GOT3 (cell line): ENCODE results near the gene CABCOCO1.
"Not testable (repeated sequence)": the region's sequence is repeated elsewhere in the genome, so short reads cannot be mapped to it uniquely, and the experiment has no call there.

Experiments used
- DNase-seq: peaks from one replicate; lab custom pipeline; 2025; ENCODE audit warnings: mixed read lengths; lab: John Stamatoyannopoulos, UW

CABCOCO1 gene

DNA sequence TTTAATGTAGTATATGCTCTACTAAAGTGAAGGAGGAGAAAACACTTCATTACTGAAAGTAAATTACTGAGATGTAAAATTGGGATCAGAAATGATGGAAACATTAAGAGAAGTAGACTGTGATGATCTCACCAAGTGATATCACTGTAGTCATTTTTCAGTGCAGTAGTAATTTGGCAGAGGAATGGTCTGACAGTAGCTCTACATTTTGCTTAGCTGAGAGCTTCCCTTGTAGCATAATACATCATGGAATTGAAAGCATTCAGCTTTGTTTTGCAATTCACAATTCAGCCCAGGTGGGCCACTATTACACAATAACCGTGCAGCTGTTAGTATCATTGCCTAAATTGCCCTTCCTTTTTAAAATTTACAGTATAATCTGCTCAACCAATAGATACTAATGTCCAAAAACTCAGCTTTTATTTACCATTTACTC, 19.4 kb upstream of the CABCOCO1 start:
- DNase-seq: no peak

DNA sequence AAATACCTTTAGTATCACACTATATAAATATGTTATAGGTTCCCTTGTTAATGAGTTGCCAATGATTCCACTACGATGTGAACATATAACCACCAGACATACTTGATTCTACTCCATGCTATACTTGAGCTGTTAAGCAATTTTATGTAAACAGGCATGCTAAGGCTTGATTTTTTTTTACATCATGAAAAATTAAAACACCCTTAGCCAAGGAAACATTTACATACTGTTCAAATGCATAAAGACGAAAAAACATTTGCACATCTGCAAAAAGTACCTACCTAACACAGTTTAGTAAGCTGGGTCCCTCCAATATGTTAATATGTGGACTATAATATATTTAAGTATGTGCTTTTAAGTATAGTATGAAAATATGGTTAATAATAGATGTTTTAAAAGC, 9.0 kb upstream of the CABCOCO1 start:
- no peak for DNase-seq

DNA sequence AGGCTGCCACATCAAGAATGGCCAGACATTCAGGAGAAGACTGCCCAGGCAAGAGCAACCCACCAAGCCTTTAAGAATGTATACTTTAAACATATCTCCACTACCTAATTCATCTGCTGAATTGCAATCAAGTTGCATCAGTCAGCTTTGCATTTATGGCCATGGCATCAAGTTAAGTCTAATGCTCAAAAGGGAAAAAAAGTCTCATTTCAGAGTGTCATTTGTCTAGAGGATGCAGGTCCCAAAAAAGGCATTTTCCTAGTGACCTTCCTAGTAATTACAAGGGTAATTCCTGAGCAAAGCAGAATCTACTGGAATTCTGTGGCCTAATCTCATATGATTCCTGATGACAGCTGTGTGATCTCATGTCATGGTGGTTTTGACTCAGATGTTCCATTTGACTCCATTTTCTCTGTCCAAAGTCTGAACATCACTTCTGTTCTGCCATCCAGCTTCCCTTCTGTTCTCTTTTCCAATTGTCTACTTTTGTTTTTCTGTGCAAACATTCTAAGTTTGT, 7.3 kb upstream of the CABCOCO1 start:
- no peak for DNase-seq

DNA sequence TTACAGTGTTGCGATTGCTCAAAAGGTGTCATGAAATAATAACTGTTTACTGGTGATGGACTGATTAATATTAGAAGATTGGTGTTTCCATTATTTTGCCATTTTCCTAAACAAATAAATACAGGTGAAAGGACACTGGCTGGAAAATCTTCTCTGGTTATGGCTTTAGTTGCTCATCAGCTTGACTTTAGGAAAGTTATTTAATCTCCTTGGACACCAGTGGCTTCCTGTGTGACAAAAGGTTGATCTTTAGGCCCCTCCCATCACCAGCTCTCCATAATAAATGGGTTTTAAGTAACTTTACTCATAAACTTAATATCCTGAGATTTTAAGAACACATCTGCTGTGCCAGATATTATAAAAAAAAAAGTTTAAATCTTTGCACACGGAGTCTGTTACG, 737 bp downstream of the CABCOCO1 start:
- no peak for DNase-seq

DNA sequence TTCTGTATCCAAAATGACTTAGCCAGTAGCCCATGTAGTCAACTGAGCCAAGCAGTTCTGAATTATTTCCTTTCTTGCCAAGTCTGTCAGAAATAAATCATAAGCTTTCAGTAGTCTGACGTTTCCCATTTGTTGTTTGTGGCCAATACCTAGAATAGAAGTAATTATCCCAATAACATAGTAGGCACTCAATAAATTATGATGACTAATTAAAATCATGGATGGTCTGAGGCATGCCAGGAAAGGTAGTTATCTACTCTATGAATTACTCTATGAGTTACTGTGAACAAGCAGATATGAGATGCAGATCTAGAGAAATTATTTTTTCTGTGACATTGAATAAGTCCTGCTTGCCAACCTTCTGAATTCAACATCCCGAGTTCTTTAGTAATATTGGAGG, 2.3 kb downstream of the CABCOCO1 start:
- no peak for DNase-seq

DNA sequence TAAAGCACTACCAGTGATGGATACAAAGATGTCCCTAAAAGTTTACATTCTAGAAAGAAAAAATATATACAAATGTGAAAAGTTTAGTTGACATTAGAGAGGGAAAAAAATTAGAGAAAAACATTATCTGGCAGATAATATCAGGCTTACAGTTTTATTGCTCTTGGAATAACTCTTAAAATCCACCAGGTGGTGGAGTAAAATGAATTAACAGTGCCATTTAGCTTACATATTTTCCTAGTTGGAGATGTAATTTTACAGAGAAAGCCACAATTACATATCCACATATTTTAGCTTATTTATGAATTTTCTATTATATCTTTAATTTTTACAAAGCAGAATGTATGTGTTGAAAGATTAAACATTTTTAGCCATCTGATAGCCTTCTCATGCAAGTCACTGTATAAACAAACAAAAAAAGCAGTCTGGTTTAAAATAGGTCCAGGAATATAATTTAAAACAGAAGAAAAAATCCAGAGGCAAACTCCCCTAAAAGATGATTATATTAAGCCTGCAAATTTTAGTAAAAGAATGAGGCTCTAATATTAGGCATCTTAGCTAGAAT, 6.5 kb downstream of the CABCOCO1 start:
- DNase-seq: no peak

DNA sequence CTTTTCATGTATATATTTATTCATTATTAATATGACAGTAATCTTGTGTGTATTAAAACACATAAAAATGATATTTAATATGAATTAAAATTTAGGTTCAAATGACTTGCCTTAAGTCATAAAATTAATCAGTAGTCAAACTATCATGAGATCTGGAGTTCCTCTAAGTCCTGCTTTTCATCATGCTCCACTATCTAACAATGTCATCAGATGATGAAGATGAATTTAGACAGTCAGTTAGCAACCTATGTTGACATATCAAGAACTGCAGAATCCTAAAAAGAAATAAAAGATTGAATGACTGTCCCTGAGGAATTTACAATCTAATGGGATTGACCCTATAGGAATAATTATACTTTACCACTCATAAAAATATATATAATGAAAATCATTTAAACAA, 7.1 kb downstream of the CABCOCO1 start:
- DNase-seq: no peak

DNA sequence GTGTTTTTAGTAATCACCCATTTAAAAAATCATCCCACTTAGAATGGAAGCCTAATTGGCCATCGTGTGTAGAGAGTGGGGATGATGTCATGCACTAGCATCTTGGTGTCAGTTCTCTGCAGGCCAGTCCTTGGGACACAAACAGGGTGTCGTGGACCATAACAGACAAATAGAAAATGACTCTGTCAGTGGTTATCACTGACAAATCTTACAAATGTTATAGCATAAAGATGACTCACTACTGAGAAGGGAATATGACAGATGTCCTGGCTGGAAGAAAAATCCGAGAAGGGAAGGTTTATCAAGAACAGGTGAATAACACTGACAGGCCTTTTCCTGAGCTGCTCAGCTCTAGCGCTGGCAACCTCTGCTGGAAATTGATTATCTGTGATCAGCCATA, 10.6 kb downstream of the CABCOCO1 start:
- DNase-seq: no peak

DNA sequence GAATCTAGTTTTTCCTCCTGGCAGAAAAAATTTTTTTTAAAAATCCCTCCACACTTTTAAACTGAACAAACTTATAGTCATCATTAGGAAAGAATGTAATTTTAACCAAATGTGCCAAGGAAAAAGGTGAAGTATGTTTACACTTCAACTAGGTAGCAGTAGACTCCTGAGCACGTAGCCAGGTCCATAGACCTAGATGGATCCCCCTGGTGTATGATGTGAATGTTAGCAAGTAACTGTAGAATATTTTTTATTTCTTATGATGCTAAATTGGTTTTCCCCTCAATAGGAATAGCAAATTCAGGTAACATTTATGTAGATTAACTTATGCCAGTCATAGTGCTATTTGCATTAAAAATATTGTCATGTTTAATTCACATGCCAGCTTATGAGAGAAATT, 19.6 kb downstream of the CABCOCO1 start:
- DNase-seq: no peak

DNA sequence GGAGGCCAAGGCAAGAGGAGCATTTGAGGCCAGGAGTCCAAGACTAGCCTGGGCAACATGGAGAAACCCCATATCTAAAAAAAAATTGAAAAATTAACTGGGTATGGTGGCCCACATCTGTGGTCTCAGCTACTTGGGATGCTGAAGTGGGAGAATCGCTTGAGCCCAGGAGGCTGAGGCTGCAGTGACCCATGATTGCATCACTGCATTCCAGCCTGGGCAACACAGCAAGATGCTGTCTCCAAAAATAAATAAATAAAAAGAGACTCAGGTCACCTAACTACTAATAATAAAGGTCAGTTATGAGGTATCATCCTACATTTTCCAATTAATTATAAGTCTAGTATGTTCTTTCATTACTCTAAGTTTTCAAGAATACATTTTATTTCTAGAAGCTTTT, 20.6 kb downstream of the CABCOCO1 start:
- DNase-seq: no peak

DNA sequence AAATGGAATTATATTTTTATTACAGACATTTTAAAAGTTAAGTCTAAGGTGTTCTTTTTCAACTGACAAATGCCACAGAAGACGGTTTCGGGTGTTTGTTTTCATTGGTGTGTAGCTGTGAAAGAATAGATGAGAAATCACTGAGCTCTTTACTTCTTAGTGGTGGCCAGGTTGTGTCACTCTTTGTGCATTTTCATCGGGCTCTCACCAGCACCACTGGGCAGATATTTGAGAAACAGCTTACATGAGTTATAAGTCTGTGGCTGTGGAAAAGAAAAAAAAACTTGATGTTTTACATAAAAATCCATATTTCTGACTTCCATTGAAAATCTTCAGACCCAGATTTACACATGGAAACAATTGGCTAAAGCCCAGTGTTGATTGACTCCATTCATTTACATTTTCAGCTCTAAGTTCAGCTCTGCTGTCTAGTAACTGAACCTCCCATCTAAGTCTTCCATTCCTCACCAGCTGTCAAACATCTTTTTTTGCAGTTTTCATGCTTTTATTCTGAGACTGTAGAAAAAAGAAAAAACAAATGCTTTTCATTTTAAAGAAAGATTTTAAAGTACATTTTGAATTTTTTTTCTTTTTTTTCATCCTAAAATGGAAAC, 22.3 kb downstream of the CABCOCO1 start:
- no peak for DNase-seq

DNA sequence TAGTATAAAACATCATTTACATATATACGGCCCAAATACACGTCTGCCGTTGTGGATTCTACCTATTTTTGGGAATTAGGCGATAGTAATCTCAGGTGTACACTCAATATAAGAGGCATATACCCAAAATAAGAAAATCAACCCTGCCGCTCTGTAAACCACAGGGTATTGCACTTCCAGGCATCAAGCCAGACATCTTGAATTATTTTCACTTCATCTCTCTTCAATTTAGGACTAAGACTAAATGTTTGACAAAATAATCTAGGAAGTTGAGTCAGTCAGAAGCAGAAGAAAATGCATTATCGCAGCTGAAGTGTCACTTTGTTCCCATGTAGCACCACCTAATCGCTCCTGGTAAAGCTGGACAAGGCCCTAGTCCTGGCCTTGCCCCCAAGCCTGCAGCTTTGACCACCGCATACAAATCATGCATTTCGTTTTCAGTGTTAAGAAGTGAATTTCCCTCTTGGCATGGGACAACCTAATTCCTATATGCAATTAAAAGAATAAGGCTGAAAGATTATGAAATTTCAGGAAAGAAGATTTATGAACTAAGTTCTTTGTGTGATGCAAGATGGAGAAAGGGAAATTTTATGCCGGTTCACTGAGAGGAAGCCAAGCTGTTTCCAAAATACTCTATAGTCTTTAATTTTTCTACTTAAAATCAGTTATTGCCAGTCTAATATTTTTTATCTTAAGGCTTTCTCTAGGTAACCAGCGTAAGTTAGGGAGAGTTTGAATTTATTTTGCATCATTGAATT, 26.0 kb downstream of the CABCOCO1 start:
- no peak for DNase-seq

DNA sequence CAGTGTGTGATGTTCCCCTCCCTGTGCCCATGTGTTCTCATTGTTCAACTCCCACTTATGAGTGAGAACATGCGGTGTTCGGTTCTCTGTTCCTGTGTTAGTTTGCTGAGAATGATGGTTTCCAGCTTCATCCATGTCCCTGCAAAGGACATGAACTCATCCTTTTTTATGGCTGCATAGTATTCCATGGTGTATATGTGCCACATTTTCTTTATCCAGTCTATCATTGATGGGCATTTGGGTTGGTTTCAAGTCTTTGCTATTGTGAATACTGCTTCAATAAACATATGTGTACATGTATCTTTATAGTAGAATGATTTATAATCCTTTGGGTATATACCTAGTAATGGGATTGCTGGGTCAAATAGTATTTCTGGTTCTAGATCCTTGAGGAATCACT, 28.9 kb downstream of the CABCOCO1 start:
- DNase-seq: not testable (repeated sequence)

DNA sequence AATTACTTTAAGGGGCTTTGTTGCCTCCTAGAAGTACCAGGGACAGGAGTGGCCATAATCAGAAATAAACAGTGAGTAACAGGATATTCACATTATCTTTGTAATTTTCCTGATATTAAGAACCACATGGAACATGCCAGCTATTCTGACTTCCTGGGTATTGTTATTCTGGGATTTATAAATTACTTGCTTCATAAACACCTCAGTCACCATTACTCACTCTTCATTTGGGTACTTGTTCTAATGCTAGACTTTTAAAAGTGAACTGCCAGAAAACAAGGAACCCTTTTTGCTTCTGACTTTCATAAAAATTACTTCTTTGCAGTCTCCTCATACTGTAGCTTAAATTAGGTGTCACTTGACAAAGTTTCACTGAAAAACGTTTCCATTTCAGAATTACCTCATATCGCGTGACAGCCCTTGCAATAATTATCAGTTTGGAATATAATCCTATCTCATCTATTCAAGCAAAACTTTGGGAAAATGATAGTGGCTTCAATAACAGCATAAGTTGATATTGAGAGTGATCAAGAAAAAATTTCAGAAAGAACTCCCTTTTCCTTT, 29.8 kb downstream of the CABCOCO1 start:
- DNase-seq: no peak

DNA sequence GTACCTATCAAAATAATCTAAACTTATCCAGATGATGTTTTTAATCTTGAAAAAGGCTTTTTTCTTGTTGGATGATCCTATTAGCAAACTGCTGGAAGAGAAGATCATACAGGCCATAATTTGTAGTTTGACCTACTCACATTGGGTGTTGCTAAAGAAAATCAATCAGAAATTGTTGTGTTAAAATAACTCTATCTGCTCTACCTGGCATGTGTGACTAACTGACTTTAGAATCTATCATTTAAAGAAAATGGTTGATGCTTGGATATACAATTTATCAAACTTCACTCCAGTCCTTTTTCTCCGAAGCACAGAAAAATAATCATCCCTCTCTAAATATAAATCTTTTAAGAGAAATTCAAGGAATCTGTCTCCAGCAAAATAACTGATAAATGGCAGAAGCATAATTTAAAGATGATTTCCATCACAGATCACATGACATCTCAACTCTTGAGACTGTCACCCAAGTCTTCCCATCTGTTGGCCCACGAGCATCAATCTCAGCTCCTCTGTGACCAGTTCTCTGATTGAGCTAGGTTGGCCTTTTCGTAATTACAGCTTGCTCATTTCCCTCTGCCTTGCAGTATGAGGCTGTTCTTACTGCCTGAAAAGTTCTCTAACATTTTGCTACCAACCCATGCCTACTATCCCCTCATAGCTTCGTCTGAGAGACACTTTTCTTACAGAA, 36.4 kb downstream of the CABCOCO1 start:
- DNase-seq: no peak

DNA sequence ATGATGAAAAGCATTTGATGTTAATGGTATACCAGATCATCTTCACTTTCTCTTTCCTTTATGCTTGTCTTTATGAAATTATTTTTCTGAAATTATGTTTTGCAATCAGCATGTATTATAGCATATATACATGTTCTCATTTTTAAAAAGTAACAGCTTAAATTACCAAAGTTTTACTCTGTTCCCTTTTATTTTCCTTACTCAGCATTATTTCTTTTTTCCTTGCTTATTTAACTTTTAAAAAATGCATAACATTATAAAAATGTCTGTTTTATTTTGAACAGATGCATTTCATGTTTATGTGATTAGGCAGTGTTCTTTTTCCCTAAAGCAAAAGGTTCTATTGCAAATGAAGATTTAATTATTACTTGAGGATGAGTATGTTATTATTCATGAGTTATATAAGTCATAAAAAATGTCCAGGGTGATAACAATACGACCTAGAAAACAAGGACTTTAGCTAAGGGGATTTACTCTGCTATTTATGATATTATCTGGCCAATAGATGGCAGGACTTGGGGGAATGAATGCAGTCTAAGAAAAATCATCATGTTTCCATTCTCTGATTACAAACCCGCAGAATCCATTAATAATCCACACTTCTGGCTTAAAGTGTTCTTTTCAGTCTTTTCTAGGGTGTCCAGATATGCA, 38.5 kb downstream of the CABCOCO1 start:
- no peak for DNase-seq

DNA sequence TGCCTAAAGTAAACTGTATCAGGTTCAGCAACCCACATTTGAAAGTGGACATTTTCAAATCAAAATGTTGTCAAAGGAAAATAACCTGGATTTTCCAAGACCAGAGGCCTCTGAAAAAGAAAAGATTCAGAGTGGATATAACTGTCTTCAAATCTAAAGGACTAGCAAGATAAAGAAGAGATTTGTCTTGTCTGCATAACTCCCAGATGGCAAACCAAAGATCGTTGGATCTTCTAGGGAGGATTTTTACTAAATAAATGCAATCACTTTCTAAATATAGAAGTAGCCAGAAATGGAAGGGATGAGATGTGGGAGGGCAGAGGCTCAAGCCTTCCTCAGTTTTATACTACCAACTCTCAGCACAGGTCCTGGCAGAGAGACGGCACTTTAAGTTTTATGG, 39.0 kb downstream of the CABCOCO1 start:
- no peak for DNase-seq

DNA sequence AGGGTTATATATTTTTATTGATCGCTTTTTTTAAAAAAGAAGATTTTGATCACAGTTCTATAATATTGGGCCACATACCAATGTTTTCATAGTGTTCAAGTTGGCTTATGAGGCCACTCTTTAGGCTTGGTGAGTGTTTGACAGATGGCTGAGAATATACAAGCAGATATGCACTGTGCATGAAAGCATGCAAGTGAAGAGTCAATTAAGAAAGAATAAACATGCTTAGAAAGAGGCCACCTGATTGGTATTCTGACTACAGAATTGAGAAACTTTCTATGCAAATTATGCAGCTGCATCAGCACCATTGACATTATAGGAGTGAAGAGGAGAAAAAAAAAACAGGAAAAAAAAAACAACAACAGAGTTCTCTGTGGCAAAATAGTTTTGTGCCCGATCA, 39.9 kb downstream of the CABCOCO1 start:
- no peak for DNase-seq

DNA sequence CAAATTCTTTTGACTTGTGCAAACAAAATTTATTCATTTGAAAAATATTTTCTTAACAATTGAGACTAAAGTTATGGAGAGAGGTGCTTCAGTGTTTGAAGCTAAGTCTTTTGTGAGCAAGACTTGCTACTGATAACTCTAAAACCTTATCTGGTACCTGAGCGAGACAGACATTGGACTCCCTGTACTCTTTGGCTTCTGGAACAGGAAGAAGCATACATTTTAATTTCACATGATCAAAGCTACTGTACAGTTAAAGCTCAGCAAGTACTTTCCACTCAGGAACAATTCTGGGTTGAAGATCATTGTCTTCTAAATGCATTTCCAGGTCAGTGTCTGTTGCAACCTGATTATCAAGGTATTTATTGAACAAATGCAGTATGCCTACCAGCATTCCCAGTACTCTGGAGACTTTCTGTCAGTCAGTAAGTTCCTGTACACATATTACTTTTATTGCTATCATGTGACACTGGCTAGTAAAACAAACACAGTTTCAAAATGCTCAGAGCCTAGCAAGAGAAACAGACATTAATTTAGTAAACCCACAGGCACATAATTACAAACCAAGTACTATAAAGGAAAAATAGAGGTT, 42.4 kb downstream of the CABCOCO1 start:
- no peak for DNase-seq

DNA sequence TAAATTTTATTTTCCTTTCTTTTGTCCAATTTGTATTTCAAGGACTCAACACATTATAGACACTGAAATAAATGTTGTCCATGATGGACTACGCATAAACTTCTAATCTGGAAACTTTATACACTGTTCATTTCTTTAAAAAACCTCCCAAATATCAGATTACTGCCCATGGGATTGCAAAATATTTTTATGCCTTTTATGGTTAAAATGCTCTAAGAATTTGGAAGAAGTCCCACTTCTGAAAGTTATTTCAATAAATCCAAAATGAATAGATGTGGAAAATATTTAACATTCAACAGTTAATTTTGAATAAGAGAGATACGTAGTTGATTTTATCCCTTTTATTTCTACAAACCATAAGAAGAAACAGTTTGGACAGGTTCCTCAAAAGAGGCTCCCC, 46.1 kb downstream of the CABCOCO1 start:
- DNase-seq: no peak

DNA sequence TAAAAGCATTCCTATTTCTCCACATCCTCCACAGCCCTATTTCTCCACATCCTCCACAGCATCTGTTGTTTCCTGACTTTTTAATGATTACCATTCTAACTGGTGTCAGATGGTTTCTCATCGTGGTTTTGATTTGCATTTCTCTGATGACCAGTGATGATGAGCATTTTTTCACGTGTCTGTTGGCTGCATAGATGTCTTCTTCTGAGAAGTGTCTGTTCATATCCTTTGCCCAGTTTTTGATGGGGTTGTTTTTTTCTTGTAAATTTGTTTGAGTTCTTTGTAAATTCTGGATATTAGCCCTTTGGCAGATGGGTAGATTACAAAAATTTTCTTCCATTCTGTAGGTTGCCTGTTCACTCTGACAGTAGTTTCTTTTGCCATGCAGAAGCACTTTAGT, 49.4 kb downstream of the CABCOCO1 start:
- DNase-seq: not testable (repeated sequence)
